Heart left ventricle (tissue), 13 donors: ENCODE results near the gene METTL21C.

Experiments
- POLR2A ChIP-seq, 2 donors: fragments of 450-650 bp; IDR thresholded peaks; one replicate each; pipeline ENCODE4 v1.6.1; 2017; ENCODE audit warnings: antibody characterized with exemption in 2 of 2, mild to moderate bottlenecking in 2 of 2, moderate library complexity in 2 of 2
- TF ChIP-seq, protein P1 (sequence below), 12 donors: fragments of 200-600 bp; sonication (generic) in 4 of 12; IDR thresholded peaks; one replicate each; pipeline versions ENCODE4 v1.5.0 to v1.8.0; 2018 to 2022; ENCODE audit warnings: antibody characterized with exemption in 12 of 12, mild to moderate bottlenecking in 5 of 12
- donor health status: ischemic (EF 13 %, LVEDD 7.1; RV severe dilation, severe dysfunction).
- donor health status: DM: no; HTN: yes; CAD: no.
- donor health status: DM: no; HTN: no; CAD: no.
- donor health status: ischemic (EF 25% LVEDD 6.9; RV normal size, moderate dysfunction).
- donor health status: ischemic (EF 25% LVEDD 5.7; RV mildly dilated, moderate dysfunction).
- donor health status: ischemic (EF 35%, LVEDD 5.7; RV mildly dilated, moderate dysfunction).
- donor health status: nonischemic (EF 11% LVEDD 7.7; RV severe dilation, severe dysfunction).
- donor health status: DM: yes; HTN: yes; CAD: no.
- donor health status: PGD.
- donor health status: ischemic (EF 29% LVEDD 5.4; RV normal size, mild dysfunction).
- donor health status: nonischemic (EF 23%, LVEDD 6.1; RV moderate dilation, normal function).

DNA sequence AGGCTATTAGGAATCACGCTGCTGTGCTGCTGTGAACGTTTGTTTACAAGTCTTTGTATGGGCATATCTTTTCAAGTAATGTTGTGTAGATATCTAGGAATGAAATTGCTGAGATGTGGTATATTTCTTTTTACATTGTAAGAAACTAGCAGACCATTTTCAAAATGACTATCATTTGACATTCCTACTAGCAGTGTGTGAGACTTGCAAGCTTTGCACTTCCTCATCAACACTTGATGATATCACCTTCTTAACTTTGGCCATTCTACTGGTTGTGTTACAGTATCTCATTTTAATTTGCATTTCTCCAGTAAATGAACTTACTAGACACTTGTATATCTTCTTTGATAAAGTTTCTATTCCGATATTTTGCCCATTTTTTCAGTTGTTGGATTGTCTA, 12.1 kb downstream of the METTL21C start:
- TF ChIP-seq, protein P1, sequence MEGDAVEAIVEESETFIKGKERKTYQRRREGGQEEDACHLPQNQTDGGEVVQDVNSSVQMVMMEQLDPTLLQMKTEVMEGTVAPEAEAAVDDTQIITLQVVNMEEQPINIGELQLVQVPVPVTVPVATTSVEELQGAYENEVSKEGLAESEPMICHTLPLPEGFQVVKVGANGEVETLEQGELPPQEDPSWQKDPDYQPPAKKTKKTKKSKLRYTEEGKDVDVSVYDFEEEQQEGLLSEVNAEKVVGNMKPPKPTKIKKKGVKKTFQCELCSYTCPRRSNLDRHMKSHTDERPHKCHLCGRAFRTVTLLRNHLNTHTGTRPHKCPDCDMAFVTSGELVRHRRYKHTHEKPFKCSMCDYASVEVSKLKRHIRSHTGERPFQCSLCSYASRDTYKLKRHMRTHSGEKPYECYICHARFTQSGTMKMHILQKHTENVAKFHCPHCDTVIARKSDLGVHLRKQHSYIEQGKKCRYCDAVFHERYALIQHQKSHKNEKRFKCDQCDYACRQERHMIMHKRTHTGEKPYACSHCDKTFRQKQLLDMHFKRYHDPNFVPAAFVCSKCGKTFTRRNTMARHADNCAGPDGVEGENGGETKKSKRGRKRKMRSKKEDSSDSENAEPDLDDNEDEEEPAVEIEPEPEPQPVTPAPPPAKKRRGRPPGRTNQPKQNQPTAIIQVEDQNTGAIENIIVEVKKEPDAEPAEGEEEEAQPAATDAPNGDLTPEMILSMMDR (IDR thresholded peaks at IDR 0.05): no peak
- TF ChIP-seq POLR2A (IDR thresholded peaks at IDR 0.05): no peak
